ENCODE measurements around the gene PRKAG2. TPM values are rescaled to one million over a fixed set of nuclear protein-coding genes. Genes with fewer than 3 reads are reported as not detected.
A peak's percentile ranks its signal among the peaks of the same experiment; 100 is the strongest.

The PRKAG2 gene
- total RNA-seq, 1 experiment from 2014 or later, result 59.7 TPM

- peak; percentile 99 for DNase-seq (ENCODE audit: low spot score)
These were observed 149.2 kb downstream of the PRKAG2 start for GRCh38 chr7:151727579-151728285.

DNA sequence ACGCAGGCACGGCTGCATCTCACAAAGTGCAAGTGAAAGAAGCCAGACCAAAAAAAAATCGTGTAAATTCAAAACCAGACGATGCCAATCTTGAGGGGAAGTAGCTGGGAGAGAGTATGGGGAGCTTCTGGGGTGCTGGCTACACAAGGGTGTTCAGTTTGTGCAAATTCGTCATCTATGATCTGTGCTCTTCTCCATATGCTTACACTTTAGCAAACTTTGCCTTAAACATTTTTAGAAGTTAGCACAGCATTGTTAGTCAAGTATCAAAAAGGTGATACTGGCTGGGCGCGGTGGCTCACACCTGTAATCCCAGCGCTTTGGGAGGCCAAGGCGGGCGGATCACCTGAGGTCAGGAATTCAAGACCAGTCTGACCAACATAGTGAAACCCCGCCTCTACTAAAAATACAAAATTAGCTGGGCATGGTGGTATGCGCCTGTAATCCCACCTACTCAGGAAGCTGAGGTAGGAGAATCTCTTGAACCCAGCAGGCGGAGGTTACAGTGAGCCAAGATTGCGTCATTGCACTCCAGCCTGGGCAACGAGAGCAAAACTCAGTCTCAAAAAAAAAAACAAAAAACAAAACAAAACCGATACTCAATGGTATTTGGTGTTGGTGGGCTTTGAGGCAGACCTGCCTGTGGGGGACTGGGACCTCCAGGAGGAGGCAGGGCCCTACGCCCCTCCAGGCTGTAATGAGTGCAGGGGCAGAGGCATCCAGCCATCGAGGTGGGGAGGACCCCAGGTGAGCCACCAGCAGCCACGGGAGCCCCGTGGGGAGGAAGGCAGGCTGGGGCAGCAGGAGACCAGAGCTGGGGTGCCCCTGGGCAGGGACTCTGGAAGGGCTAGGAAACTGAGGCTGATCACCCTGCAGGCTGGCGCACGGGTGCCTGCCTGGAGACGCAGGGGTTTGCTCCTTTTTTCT is 150.0 kb downstream of the PRKAG2 start:
- DNase-seq (ENCODE audit: low spot score), result no peak

- DNase-seq (ENCODE audit: low spot score), result peak; percentile 56
These were observed 150.9 kb downstream of the PRKAG2 start for GRCh38 chr7:151725844-151726651.

DNA sequence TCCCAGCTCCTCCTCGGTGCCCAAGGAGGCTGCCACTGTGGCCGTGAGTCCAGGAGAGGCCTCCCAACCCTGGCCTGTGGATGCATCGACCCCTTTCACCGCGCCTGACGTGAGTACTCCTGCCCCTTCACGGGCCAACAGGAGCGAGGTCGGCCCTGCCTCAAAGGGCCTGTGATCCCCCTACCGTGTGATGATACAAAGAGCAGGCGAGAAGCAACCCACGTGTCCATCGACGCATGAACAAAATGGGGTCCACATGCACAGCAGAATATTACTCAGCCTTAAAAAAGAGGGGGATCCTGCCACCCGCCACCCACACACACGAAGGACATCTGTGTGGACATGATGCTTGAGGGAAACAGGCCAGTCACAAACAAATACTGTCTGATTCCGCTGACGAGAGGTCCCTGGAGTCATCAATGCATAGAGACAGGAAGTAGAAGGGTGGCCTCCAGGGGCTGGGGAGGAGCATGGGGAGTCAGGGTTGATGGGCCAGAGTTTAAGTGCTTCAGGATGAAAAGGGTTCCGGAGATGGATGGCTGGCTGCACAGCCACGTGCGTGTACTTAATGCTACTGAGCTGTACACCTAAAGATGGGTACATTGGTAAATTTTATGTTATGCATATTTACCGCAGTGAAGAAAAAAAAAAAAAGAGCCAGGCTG is 151.9 kb downstream of the PRKAG2 start:
- no peak for DNase-seq (ENCODE audit: low spot score)

DNA sequence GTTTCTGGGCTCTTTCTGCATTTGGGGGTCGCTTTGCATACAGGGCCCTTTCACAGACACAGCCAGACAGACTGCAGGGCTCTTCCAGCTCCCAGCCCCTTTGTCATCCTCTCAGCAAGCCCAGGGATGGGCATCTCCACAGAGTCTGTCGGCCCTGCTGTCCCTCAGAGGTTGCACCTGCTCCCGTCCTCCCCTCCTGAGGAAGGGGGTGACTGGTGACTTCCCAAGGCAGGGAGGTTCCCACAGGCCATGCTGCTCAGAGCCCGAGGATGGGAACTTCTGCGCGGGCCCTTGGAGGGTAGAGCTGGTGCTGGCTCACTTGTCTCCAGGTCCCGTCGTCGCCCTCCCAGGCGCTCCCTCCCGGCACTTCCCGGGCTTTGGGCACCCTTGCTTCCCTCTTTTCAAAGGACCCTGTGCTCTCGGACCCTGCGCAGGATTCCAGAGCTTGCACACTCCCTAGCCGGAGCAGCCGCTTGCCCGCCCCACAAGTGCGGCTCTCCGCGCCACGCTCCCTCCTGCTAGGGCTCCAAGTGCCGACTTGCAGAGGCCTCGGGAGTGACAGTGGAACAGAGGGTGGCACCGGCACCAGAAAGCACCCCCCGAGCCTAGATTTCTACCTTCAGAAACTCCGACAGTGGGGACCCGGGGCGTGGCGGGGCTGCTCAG is 152.5 kb downstream of the PRKAG2 start:
- DNase-seq (ENCODE audit: low spot score), result no peak

DNA sequence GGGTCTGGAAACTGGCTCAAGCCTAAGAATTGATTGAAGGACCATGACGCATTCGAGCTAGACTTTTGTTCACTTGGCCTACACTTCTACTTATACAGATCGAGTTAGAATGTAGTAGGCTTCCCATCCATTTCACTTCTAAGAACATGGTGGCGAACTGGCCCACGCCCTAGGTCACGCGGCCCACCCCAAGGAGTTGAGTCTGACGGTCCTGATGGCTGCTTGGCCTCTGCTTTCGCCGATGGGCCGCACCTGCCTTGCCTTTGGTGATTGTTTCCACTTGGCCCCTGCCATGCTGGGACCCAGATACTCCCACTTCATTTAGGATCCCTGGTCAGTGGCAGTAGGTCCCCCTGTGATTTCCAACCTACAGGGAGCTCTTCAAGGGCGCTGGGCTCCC is 153.6 kb downstream of the PRKAG2 start:
- no peak for DNase-seq (ENCODE audit: low spot score)

GRCh38 chr7:151722533-151722932 is 154.4 kb downstream of the PRKAG2 start:
- no peak for DNase-seq (ENCODE audit: low spot score)

DNA sequence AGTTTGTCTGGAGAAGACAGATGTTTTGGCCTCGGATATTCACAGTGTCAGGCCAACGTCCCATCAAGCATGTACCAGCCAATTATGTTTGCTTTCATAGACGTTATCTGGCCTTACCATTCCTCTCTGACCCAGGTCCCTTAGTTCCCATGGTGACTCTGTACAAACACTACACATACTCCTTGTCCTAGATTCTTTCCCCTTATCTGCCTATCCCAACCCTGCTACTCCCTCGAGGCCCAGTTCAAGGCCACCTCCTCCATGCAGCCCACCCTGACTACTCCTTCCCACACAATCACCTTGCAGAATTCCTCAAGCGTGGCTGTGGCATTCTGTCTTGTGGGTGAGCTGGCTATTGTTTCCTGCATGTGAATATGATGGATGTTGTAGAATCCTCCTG is 155.2 kb downstream of the PRKAG2 start:
- no peak for DNase-seq (ENCODE audit: low spot score)

GRCh38 chr7:151721236-151721635 is 155.7 kb downstream of the PRKAG2 start:
- no peak for DNase-seq (ENCODE audit: low spot score)

GRCh38 chr7:151720280-151720679 is 156.6 kb downstream of the PRKAG2 start:
- DNase-seq (ENCODE audit: low spot score), result no peak

GRCh38 chr7:151719897-151720242 is 157.0 kb downstream of the PRKAG2 start:
- DNase-seq (ENCODE audit: low spot score), result no peak

DNA sequence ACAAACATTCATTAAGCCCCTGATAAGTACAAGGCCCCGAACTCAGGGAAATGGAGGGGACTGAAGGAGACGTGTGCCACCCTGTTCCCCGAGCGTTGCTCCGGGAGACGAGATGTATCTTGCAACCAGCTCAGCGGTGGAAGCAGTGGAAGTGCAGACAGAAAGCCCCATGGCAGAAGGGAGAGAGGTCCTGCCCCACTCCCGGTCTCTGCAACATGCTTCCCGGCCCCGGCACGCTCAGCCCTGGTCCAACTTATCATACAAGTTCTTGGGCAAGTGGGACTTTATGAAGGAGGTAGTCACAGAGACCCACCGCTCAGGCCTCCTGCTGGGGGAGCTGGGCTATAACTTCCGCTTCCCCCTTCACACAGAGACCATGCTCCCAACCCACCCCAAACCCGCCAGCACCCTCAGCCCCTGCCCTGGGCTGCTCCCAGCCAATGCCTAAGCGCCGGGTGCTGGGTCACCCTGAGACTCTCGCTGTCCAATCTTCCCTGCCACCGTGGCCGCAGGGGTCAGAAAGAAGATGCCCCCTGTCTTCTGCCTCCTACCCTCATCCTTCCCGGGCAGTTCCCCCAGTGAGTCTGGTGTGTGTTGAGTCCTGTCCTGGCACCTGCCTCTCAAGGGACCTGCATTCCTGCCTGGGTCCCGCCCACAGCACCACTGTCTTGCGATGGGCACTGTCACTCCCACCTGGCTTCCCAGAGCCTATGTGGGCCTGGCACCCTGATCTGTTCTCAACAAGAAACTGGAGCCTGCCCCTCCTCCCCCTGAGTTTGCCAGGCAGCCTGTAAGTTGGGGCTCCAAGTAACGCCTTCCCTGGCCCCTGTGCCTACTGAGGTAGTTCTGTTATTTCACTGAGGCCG is 157.7 kb downstream of the PRKAG2 start:
- DNase-seq (ENCODE audit: low spot score), result no peak

DNA sequence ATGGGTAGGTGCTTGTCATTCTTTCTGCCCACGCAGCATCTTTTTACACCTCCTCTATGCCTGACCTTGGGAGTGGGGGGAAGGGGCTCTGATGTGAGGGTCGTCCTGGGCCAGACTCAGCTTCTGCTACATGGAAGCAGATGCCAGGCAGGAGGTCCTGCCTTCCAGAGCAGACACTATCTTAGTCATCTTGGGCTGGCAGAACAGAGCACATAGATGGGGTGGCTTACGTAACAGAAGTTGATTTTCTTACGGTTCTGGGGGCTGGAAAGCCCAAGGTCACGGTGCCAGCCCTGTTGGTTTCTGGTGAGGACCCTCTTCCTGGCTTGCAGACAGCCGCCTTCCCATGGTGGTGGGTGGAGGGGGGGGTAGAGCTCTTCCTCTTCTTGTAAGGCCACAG is 159.0 kb downstream of the PRKAG2 start:
- no peak for DNase-seq (ENCODE audit: low spot score)

DNA sequence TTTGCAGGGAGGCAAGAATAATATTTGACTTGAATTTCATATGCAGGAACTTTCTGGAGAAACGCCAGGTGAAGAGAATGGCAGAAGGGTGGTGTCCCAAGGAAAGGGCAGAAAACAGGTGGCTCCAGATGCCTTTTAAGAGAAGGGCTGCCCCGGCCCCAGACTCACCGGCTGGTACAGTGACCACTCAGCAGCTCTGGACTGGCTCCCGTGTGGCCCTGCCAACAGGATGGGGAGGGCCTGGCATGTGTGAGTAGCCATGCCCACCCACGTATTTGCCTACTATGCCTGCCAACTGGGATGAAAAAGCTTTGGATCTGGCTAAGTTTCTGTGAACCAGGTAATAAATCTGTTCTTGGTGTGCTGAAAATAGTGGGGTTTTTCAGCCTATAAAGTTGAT is 159.5 kb downstream of the PRKAG2 start:
- DNase-seq (ENCODE audit: low spot score), result no peak

GRCh38 chr7:151716323-151716722 is 160.6 kb downstream of the PRKAG2 start:
- DNase-seq (ENCODE audit: low spot score), result no peak

- DNase-seq (ENCODE audit: low spot score), result no peak
These were observed 161.1 kb downstream of the PRKAG2 start for GRCh38 chr7:151715666-151716315.

- no peak for DNase-seq (ENCODE audit: low spot score)
These were observed 162.7 kb downstream of the PRKAG2 start for GRCh38 chr7:151714201-151714600.

GRCh38 chr7:151712810-151713125 is 164.1 kb downstream of the PRKAG2 start:
- no peak for DNase-seq (ENCODE audit: low spot score)

GRCh38 chr7:151711906-151712809 is 164.8 kb downstream of the PRKAG2 start:
- DNase-seq (ENCODE audit: low spot score), result peak; percentile 79

Data from A172 (cell line).